Astrocyte of the cerebellum (primary cell): ENCODE measurements around the gene HK2.

ENCODE experiments used
- DNase-seq: peaks from one replicate; pipeline ENCODE4 v3.0.0-alpha.2; 2011; ENCODE audit warnings: low read depth
- H3K4me3 ChIP-seq: 2 replicates; pipeline ENCODE4 v1.5.1; 2011; ENCODE audit warnings: mild to moderate bottlenecking, low read depth, low read length, moderate library complexity
- in situ Hi-C: cut with HindIII; loops from 2 replicates; pipeline ENCODE4 v1.10.0; 2017; ENCODE audit warnings: low sequenced_read_pairs
- TF ChIP-seq, protein P1 (sequence below): IDR thresholded peaks from 2 replicates; pipeline ENCODE4 v1.5.1; 2012; ENCODE audit warnings: low read length, low read depth, moderate library complexity, mild to moderate bottlenecking; ENCODE audit errors: missing control alignments

HK2 gene

DNA sequence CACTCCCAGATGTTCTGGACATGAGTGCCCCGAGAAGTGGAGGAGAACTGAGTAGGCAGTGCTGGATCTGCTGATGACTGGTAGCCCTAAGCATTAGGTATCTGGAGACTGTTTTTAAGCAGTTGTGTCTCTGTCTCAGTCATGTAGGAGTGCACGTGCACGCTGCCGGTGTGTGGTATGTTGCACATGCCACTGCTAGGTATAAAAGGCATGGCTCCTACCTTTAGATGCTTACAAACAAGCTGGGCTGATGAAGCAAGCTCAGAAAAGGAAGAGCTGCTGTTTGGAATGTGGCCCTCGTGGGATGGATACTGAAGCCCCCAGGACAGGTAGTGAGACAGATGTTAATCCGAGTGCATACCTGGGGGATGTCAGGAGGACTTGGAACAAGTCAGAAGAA, 49.1 kb downstream of the HK2 start:
- in situ Hi-C loops: no loop called here
- no peak overlapping the region for H3K4me3 ChIP-seq
- no peak for DNase-seq
- TF ChIP-seq, protein P1, sequence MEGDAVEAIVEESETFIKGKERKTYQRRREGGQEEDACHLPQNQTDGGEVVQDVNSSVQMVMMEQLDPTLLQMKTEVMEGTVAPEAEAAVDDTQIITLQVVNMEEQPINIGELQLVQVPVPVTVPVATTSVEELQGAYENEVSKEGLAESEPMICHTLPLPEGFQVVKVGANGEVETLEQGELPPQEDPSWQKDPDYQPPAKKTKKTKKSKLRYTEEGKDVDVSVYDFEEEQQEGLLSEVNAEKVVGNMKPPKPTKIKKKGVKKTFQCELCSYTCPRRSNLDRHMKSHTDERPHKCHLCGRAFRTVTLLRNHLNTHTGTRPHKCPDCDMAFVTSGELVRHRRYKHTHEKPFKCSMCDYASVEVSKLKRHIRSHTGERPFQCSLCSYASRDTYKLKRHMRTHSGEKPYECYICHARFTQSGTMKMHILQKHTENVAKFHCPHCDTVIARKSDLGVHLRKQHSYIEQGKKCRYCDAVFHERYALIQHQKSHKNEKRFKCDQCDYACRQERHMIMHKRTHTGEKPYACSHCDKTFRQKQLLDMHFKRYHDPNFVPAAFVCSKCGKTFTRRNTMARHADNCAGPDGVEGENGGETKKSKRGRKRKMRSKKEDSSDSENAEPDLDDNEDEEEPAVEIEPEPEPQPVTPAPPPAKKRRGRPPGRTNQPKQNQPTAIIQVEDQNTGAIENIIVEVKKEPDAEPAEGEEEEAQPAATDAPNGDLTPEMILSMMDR: no peak

DNA sequence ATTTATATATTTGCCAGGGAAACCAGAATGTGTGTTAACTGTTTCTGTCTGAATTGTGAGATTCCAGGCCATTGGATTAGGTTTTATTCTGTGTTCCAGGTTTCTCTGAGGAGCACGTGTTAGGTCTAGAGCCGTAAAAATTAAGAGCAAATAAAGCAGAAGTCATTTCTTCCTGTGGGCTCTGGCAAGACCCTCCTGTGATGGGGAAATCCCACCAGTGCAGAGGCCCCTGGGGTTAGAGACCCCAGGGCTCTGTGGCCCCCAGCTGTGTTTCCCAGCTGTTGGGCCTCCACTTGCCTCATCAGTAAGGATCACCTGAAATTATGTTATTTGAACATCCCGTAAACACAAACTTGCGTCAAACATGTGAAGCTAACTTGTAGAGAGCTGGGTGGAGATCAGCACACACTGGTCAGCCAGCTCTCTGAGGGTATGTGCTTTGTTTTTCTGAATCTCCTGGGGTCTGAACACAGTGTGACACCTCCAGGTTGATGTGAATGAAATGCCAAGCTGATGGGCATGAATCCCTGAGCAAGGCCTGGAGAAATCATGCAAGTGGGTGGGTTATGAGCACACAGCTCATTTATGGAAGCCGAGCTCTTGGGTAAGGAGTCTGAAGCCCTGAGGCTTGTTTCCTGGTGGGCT, 50.3 kb downstream of the HK2 start:
- TF ChIP-seq, protein P1: no peak
- in situ Hi-C loops: no loop called here
- H3K4me3 ChIP-seq: no peak overlapping the region
- no peak for DNase-seq

DNA sequence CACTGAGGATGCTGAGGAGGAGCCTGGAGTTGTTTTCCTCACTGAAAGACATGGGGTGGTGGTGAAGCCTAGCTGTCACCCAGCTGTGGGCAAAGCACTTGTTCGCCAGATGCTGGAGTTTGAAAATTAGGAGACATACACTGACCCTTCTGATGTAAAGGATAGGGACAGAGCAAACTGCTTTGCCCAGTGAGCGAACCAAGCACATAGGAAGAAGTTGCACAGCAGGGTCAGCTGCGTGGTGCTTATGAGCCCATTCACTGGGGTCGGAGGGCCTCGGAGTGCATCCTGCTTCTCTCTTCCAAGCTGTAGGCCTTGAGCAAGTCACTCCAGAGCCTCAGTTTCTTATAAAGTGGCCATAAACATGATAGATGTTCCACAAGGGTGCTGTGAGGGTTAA, 50.9 kb downstream of the HK2 start:
- DNase-seq: no peak
- in situ Hi-C loops: no loop called here
- TF ChIP-seq, protein P1: no peak
- H3K4me3 ChIP-seq: no peak overlapping the region

DNA sequence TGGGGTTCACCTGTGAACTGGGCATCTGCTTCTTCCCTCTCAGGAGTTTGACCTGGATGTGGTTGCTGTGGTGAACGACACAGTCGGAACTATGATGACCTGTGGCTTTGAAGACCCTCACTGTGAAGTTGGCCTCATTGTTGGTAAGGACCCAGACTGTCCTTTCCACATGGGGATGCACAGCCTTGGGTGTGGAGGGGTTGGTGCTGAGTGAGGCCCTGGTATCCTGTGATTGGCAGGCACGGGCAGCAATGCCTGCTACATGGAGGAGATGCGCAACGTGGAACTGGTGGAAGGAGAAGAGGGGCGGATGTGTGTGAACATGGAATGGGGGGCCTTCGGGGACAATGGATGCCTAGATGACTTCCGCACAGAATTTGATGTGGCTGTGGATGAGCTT, 52.3 kb downstream of the HK2 start:
- TF ChIP-seq, protein P1: no peak
- in situ Hi-C loops: no loop called here
- DNase-seq: no peak
- no peak overlapping the region for H3K4me3 ChIP-seq

DNA sequence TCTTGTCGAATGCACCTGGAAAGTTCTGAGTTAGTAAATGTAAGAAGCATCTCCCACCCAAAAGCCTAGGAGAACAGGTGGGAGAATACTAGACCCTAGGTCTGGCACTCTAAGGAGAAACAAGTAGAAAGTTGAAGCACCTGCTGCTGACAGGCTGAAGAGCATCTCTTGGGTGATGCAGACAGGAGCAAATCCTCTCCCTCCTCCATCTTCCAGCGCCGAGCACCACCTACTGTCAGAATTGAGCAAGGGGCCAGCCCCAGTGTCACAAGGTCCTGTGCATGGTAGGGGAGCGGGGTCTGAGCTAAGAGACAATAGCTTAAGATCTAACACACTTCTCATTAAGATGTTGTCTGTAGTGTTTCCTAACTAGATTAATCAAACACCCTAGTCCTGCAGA, 52.9 kb downstream of the HK2 start:
- DNase-seq: no peak
- in situ Hi-C loops: no loop called here
- H3K4me3 ChIP-seq: no peak overlapping the region
- TF ChIP-seq, protein P1: peak; percentile 27

DNA sequence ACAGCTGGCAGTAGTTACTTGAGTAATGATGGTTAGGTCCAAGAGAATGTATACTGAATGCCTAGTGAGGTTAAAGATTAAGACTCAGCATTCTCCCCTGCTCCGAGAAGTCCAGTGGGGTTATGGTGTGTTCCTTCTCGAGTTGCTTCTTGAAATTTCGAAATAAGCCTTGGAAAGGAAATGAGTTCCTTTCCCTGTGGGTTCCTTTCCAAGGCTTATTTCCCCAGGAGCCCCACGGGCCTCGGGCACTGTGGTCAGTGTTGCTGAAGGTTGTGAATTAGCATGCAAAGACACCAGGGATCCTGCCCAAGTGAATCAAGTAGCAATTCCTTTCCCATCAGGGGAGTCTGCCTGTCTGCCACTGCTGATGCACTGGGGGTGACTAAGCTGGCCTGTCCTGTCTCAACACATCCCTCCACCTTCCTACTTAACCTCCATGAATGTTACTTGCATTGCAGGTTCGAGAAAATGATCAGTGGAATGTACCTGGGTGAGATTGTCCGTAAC, 53.6 kb downstream of the HK2 start:
- DNase-seq: peak; percentile 70
- no peak overlapping the region for H3K4me3 ChIP-seq
- in situ Hi-C loops: no loop called here
- TF ChIP-seq, protein P1: no peak
